RWPE1 (cell line): ENCODE results near the gene CCM2L.

Source experiments
- CTCF ChIA-PET: fragments of 350-600 bp; sonication (Branson Sonifier 250); formaldehyde crosslinking; extraction: SDS; loops from one replicate; lab custom pipeline; 2021; lab: Yijun Ruan, JAX
- POLR2A ChIA-PET: fragments of 400-600 bp; formaldehyde crosslinking; extraction: SDS; loops from one replicate; lab custom pipeline; 2020; ENCODE audit warnings: antibody characterized with exemption; ENCODE audit not compliant: low non-redundant PET; lab: Yijun Ruan, JAX
- DNase-seq: peaks from one replicate; pipeline ENCODE4 v3.0.0; 2012; ENCODE audit warnings: low spot score
- H3K27ac ChIP-seq: fragments of 450-650 bp; 2 replicates; pipeline ENCODE4 v1.5.1; 2017
- TF ChIP-seq, protein P1 (sequence below): fragments of 450-650 bp; conservative IDR thresholded peaks from 2 replicates; pipeline ENCODE4 v1.5.1; 2017; ENCODE audit warnings: low read depth, mild to moderate bottlenecking

CCM2L gene

GRCh38 chr20:32051720-32052089 lies 41.5 kb downstream of the CCM2L start:
- ChIA-PET POLR2A (no interaction called here), CTCF (interaction anchor here (0.8 kb wide), 1 partner anchor 20 kb away, joined by 4 read pairs; no protein-coding TSS in a partner anchor)
- no peak for DNase-seq
- H3K27ac ChIP-seq = no peak overlapping the region
- TF ChIP-seq, protein P1, sequence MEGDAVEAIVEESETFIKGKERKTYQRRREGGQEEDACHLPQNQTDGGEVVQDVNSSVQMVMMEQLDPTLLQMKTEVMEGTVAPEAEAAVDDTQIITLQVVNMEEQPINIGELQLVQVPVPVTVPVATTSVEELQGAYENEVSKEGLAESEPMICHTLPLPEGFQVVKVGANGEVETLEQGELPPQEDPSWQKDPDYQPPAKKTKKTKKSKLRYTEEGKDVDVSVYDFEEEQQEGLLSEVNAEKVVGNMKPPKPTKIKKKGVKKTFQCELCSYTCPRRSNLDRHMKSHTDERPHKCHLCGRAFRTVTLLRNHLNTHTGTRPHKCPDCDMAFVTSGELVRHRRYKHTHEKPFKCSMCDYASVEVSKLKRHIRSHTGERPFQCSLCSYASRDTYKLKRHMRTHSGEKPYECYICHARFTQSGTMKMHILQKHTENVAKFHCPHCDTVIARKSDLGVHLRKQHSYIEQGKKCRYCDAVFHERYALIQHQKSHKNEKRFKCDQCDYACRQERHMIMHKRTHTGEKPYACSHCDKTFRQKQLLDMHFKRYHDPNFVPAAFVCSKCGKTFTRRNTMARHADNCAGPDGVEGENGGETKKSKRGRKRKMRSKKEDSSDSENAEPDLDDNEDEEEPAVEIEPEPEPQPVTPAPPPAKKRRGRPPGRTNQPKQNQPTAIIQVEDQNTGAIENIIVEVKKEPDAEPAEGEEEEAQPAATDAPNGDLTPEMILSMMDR = no peak

- CTCF ChIA-PET = interaction anchor here (0.6 to 0.8 kb wide), 5 partner anchors 20 to 1974 kb away, joined by 3 to 8 read pairs (median 4); no protein-coding TSS in a partner anchor
- H3K27ac ChIP-seq = no peak within 1 kb of the TSS
- TF ChIP-seq, protein P1 = no peak
- no peak for DNase-seq
- POLR2A ChIA-PET = no interaction called here
Measured at GRCh38 chr20:32052090-32052777, 42.0 kb downstream of the CCM2L start, which contains the start of gene HCK. TSS of gene HCK (plus strand) at chr20:32052242.

- POLR2A ChIA-PET = no interaction called here
- CTCF ChIA-PET = interaction anchor here (0.6 to 0.7 kb wide), 3 partner anchors 42 to 1973 kb away, joined by 3 to 5 read pairs (median 3); no protein-coding TSS in a partner anchor
- no peak for DNase-seq
Measured at GRCh38 chr20:32052778-32053362, 42.6 kb downstream of the CCM2L start.

DNA sequence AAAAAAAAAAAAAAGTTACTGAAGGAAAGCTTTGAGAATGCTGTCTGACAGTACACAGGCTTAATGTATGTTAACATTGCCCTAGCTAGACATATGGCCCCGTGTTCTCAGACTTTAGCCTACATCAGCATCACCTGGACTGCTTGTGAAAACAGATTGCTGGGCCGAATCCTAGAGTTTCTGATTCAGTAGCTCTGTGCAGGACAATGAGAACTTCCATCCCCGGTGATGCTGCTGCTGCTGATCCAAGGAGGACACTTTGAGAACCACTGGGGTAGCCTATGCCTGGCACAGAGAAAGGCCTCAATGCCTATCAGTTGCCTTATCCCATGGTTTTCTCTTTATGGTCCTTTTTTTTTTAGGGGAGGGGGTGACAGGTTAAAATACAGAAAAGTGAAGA lies 43.4 kb downstream of the CCM2L start:
- H3K27ac ChIP-seq = no peak overlapping the region
- POLR2A ChIA-PET = no interaction called here
- DNase-seq = no peak
- CTCF ChIA-PET = no interaction called here
- TF ChIP-seq, protein P1 = no peak

More at GRCh38 chr20:32052778-32053362, 42.6 kb downstream of the CCM2L start:
- H3K27ac ChIP-seq = no peak overlapping the region
- TF ChIP-seq, protein P1 = no peak

DNA sequence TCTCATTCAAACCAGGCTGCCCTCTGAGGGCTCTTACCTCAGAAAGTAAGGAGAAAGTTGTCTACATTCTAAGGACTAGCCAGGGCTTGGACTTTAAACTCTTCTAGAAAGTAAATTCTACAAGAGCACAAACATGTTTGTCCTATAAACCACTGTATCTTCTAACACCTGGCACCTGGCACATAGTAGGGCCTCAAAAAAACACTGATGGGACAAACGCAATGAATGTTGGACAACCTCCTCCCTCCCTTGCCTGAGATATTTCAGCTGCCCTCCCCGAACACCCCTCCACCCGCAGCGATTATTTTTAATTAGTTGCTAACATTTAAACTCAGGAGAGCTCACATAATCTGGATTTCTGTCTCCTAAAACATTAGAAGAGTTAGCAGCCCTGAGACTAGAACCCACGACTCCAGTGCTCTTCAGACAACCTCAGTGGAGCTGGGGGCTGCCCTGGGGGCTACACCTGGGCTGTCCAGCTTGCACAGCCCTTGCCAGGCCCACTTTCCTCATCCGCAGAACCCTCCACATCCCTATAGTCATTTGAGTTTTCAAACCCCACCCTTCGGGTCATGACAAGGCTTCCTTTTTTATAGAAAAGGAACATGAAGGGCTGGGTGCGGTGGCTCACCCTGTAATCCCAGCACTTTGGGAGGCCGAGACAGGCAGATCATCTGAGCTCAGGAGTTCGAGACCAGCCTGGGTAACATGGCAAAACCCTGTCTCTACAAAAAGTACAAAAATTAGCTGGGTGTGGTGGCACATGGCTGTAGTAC lies 46.7 kb downstream of the CCM2L start:
- CTCF ChIA-PET = interaction anchor here (0.6 kb wide), 1 partner anchor 55 kb away, joined by 3 read pairs; no protein-coding TSS in a partner anchor
- TF ChIP-seq, protein P1 = no peak
- H3K27ac ChIP-seq = no peak overlapping the region
- no peak for DNase-seq
- POLR2A ChIA-PET = no interaction called here

DNA sequence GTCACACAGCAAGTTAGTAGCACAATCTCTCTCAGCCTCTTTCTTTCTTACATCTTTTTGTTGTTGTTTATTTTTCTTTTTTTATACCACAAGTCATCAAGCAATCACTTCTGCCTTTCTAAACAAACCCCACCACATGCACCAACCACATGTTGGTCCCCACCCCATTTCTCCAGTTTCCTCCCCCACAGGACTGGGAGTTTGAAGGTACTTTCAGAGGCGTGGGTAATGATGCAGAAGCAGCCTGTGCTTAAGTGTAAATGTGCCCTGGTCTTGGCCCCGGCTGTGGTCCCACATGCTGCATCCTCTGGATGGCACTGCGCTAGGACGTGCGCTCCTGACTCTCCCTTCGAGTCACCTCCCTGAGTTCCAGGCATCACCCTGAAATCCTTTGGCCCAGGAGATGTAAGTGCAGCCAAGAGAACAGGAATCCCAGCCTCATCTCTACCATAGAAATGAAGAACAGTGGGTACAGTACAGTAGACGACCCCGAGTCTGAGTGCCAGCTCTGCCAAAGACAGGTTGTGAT lies 47.5 kb downstream of the CCM2L start:
- CTCF ChIA-PET = no interaction called here
- H3K27ac ChIP-seq = no peak overlapping the region
- DNase-seq = no peak
- POLR2A ChIA-PET = no interaction called here
- TF ChIP-seq, protein P1 = no peak
